GM18507 (cell line): ENCODE results near the gene KIAA0513.

ENCODE experiments used
- DNase-seq: peaks from one replicate; pipeline ENCODE4 v3.0.0; 2011; ENCODE audit warnings: low read depth; ENCODE audit not compliant: insufficient read length; ENCODE audit errors: extremely low spot score
- FAIRE-seq: peaks from 2 replicates; lab custom pipeline; 2011; peaks lifted over from hg19 to GRCh38; lab: Jason Lieb, UNC

The KIAA0513 gene

GRCh38 chr16:85003725-85004586, 23.6 kb upstream of the KIAA0513 start:
- DNase-seq: no peak
- FAIRE-seq: no peak

- DNase-seq (no peak), FAIRE-seq (no peak)
Observed at GRCh38 chr16:85004587-85005205, 22.9 kb upstream of the KIAA0513 start.

- DNase-seq (no peak), FAIRE-seq (no peak)
Observed at GRCh38 chr16:85005285-85006069, 22.1 kb upstream of the KIAA0513 start.

- no peak for FAIRE-seq
- no peak for DNase-seq
Observed at GRCh38 chr16:85006639-85007038, 21.0 kb upstream of the KIAA0513 start.

GRCh38 chr16:85007496-85008214, 19.9 kb upstream of the KIAA0513 start:
- FAIRE-seq (no peak), DNase-seq (no peak)

- DNase-seq (no peak), FAIRE-seq (no peak)
Observed at GRCh38 chr16:85008271-85008670, 19.3 kb upstream of the KIAA0513 start.

GRCh38 chr16:85010446-85010930, 17.1 kb upstream of the KIAA0513 start:
- no peak for FAIRE-seq
- DNase-seq: no peak

GRCh38 chr16:85010931-85011845, 16.4 kb upstream of the KIAA0513 start, which contains the start of gene ZDHHC7:
TSS of gene ZDHHC7 (minus strand) at chr16:85011535. CDS start at chr16:84990618, 20,917 bp downstream.
- DNase-seq (peak; percentile 90), FAIRE-seq (peak; percentile 92)

GRCh38 chr16:85011846-85012284, 15.7 kb upstream of the KIAA0513 start:
- FAIRE-seq (no peak), DNase-seq (no peak)

- no peak for FAIRE-seq
- DNase-seq: no peak
Observed at GRCh38 chr16:85014311-85014710, 13.3 kb upstream of the KIAA0513 start.

- DNase-seq (no peak), FAIRE-seq (no peak)
Observed at GRCh38 chr16:85015481-85016187, 12.0 kb upstream of the KIAA0513 start.

GRCh38 chr16:85017151-85017550, 10.4 kb upstream of the KIAA0513 start:
- DNase-seq: no peak
- FAIRE-seq: peak; percentile 33

GRCh38 chr16:85017633-85018032, 10.0 kb upstream of the KIAA0513 start:
- FAIRE-seq (no peak), DNase-seq (no peak)

GRCh38 chr16:85018529-85019236, 8.9 kb upstream of the KIAA0513 start:
- DNase-seq (no peak), FAIRE-seq (no peak)

- DNase-seq (no peak), FAIRE-seq (no peak)
Observed at GRCh38 chr16:85019659-85020245, 7.8 kb upstream of the KIAA0513 start.

GRCh38 chr16:85025781-85026653, 1.6 kb upstream of the KIAA0513 start:
- DNase-seq (no peak), FAIRE-seq (no peak)
